Measurements from ENCODE around the gene ISLR. TPM values are rescaled to one million over a fixed set of nuclear protein-coding genes. Genes with fewer than 3 reads are reported as not detected.

ISLR gene
- total RNA-seq, 2 donors from 2014 or later: not detected

DNA sequence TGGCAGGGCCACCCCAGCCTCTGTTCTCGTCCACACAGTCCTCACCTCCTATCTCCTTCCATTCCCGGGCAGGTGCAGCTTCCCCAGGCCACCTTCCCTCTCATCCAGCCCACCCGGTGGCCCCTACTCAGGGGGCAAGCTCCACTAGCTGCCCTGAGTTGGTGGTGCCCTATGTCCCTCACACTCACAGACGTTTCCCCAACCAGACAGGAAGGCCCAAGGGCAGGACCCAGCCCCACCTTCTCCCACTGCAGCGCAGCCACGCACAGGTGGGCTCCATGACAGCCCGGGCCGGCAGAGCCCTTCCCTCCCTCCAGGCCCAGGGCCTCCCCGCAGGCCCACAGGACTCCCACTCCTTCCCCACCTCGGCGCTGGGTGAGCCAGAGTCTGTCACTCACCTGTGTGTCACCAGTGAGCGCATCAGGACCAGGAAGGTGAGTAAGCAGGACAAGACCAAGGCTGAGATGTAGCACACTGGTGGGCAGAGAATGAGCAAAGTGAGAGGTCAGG, 11.1 kb downstream of the ISLR start:
- Mint-ChIP-seq H3K4me3 (no peak overlapping the region), H3K36me3 (no peaks in the 10 kb centered on the region), H3K27me3 (no peaks in the 10 kb centered on the region), H3K9me3 (no peaks in the 10 kb centered on the region), H3K27ac (no peak overlapping the region), H3K4me1 (ENCODE audit: low read depth in 2 of 2) (no peaks in the 10 kb centered on the region)
- DNase-seq (ENCODE audit: low spot score) (no peak), ATAC-seq (peak in 1 of 2 donors; percentile 3)

- no peaks in the 10 kb centered on the region for H3K4me1 Mint-ChIP-seq (ENCODE audit: low read depth in 2 of 2)
- no peak overlapping the region for H3K4me3 Mint-ChIP-seq
- H3K9me3 Mint-ChIP-seq: no peaks in the 10 kb centered on the region
- no peaks in the 10 kb centered on the region for H3K27me3 Mint-ChIP-seq
- DNase-seq (ENCODE audit: low spot score): no peak
- no peaks in the 10 kb centered on the region for H3K36me3 Mint-ChIP-seq
- ATAC-seq: no peak
- H3K27ac Mint-ChIP-seq: no peak overlapping the region
These were observed 12.3 kb downstream of the ISLR start for GRCh38 chr15:74185710-74186348.

DNA sequence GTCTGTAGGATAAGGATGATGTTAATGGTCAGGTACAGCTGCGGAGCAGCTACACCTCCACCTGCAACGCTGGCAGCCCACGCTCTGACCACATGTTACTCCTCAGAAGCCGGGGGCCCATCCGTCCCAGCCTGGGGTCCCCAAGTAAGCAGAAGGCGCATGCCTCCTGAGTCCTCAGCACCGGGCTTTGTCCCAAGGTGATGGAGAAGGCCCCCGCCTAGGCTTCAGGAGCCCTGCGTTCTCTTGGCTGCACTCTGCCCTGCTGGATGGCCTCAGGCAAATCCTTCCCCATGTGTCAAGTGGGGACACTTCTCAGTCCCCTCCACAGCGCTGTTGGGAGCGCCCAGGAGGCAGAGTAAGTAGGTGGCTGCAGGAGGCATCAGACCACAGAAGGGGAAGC, 14.7 kb downstream of the ISLR start:
- H3K36me3 Mint-ChIP-seq: no peaks in the 10 kb centered on the region
- no peaks in the 10 kb centered on the region for H3K9me3 Mint-ChIP-seq
- no peak overlapping the region for H3K4me3 Mint-ChIP-seq
- no peak for DNase-seq (ENCODE audit: low spot score)
- H3K4me1 Mint-ChIP-seq (ENCODE audit: low read depth in 2 of 2): no peaks in the 10 kb centered on the region
- no peak for ATAC-seq
- H3K27me3 Mint-ChIP-seq: peaks cover 0 to 2% of the 10 kb centered on the region in 2 donors
- H3K27ac Mint-ChIP-seq: no peak overlapping the region

DNA sequence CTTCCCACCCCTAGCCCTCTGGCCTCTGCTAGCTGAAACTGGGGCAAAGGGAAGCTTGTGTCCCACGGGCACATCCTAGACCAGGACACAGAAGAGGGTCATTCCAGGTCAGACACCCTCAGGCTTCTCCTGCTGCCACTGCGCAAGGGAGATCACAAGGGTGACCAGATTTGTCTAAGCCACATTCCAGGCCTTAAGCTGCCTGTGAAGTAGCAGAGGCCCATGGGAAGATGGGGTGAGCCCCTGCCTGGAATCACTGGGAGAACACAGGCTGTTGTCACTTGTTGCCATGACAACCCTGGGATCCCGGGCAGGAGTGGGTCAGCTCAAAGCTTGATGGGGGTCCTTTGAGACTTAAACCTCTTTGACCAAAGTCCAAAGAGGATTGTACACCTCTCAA, 18.3 kb downstream of the ISLR start:
- Mint-ChIP-seq H3K27me3 (peaks cover 0 to 2% of the 10 kb centered on the region in 2 donors), H3K27ac (no peak overlapping the region), H3K9me3 (no peaks in the 10 kb centered on the region), H3K4me1 (ENCODE audit: low read depth in 2 of 2) (no peaks in the 10 kb centered on the region), H3K4me3 (no peak overlapping the region), H3K36me3 (no peaks in the 10 kb centered on the region)
- DNase-seq (ENCODE audit: low spot score) (no peak), ATAC-seq (no peak)

DNA sequence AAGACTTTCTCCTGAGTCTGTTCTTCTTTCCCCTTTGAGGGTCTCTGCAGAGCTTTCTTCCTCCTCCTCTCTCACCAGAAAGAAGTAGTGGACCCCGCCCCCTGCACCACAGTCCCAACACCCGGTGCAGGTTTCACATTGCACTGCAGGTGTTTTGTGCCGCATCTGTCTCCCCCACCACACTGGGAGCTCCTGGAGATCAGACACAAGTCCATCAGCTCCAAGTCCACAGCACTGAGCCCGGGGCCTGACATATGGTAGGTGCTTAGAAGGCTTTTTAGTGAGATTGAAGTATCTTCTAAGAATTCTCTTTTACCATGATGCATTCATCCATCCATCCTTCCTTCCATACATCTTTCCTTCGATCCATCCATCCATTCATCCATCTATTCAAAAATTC, 19.2 kb downstream of the ISLR start:
- Mint-ChIP-seq H3K4me1 (ENCODE audit: low read depth in 2 of 2) (no peaks in the 10 kb centered on the region), H3K27me3 (peaks cover 0 to 2% of the 10 kb centered on the region in 2 donors), H3K36me3 (no peaks in the 10 kb centered on the region), H3K27ac (no peak overlapping the region), H3K4me3 (no peak overlapping the region), H3K9me3 (no peaks in the 10 kb centered on the region)
- no peak for DNase-seq (ENCODE audit: low spot score)
- ATAC-seq: no peak

- DNase-seq (ENCODE audit: low spot score) (no peak), ATAC-seq (no peak)
- Mint-ChIP-seq H3K4me1 (ENCODE audit: low read depth in 2 of 2) (no peaks in the 10 kb centered on the region), H3K4me3 (no peak overlapping the region), H3K27me3 (peaks cover 0 to 2% of the 10 kb centered on the region in 2 donors), H3K36me3 (no peaks in the 10 kb centered on the region), H3K9me3 (no peaks in the 10 kb centered on the region), H3K27ac (no peak overlapping the region)
These were observed 19.8 kb downstream of the ISLR start for GRCh38 chr15:74193299-74193718.

- no peak for DNase-seq (ENCODE audit: low spot score)
- Mint-ChIP-seq H3K27ac (no peak overlapping the region), H3K27me3 (peaks cover 0 to 2% of the 10 kb centered on the region in 2 donors), H3K4me1 (ENCODE audit: low read depth in 2 of 2) (no peaks in the 10 kb centered on the region), H3K9me3 (no peaks in the 10 kb centered on the region), H3K4me3 (no peak overlapping the region), H3K36me3 (no peaks in the 10 kb centered on the region)
- ATAC-seq: no peak
These were observed 20.4 kb downstream of the ISLR start for GRCh38 chr15:74193905-74194304.

- no peak for ATAC-seq
These were observed 21.4 kb downstream of the ISLR start for GRCh38 chr15:74194572-74195559.

DNA sequence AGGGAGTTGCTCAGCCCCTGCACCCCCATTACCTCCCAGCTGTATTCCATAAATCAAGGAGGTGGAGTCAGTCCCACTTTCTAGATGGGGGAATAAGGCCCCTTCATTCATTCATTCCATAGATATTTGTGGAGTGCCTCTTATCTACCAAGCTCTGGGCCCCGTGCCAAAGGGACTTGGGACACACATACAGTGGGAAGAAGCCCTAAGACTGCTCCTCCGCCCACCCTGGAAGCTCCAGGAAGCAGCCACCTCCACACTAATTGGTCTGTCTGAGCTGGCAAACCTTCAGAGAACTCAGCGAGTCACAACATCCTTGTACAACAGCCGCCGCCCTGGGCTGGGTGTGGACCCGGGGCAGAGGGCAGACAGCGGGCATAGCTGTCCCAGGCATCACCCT, 22.7 kb downstream of the ISLR start:
- DNase-seq (ENCODE audit: low spot score) (no peak), ATAC-seq (no peak)
- Mint-ChIP-seq H3K27me3 (peaks cover 0 to 2% of the 10 kb centered on the region in 2 donors), H3K27ac (no peak overlapping the region), H3K4me3 (no peak overlapping the region), H3K36me3 (no peaks in the 10 kb centered on the region), H3K4me1 (ENCODE audit: low read depth in 2 of 2) (no peaks in the 10 kb centered on the region), H3K9me3 (no peaks in the 10 kb centered on the region)

More at GRCh38 chr15:74194572-74195559, 21.4 kb downstream of the ISLR start:
- no peak for DNase-seq (ENCODE audit: low spot score)
- Mint-ChIP-seq H3K27me3 (peaks cover 0 to 2% of the 10 kb centered on the region in 2 donors), H3K36me3 (no peaks in the 10 kb centered on the region), H3K27ac (no peak overlapping the region), H3K4me3 (no peak overlapping the region), H3K9me3 (no peaks in the 10 kb centered on the region), H3K4me1 (ENCODE audit: low read depth in 2 of 2) (no peaks in the 10 kb centered on the region)

GRCh38 chr15:74197176-74197965, 23.9 kb downstream of the ISLR start:
- ATAC-seq (no peak), DNase-seq (ENCODE audit: low spot score) (no peak)
- Mint-ChIP-seq H3K4me1 (ENCODE audit: low read depth in 2 of 2) (no peaks in the 10 kb centered on the region), H3K4me3 (no peak overlapping the region), H3K27ac (no peak overlapping the region), H3K36me3 (no peaks in the 10 kb centered on the region), H3K9me3 (no peaks in the 10 kb centered on the region), H3K27me3 (peaks cover 0 to 5% of the 10 kb centered on the region in 2 donors)

DNA sequence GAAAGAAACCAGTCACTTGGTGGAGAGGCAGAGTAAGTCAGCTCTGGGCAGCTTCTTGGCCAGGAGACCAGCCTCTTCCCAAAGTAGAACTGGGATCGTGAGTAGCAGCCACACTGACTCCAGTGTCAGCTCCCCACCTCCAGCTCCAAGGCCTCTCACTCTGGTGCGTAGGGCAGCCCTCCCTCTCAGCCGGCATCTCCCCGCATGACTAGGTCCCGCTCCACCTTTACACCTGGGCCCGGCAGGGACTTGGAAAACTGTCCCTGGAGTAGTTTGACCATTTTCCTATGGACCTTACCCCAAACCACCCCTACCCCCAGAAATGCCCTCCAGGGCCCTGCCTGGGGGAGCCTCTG, 25.8 kb downstream of the ISLR start:
- no peak overlapping the region for H3K4me3 Mint-ChIP-seq
- ATAC-seq: no peak
- no peak for DNase-seq (ENCODE audit: low spot score)
- no peak overlapping the region for H3K27ac Mint-ChIP-seq
- H3K9me3 Mint-ChIP-seq: no peaks in the 10 kb centered on the region
- H3K36me3 Mint-ChIP-seq: no peaks in the 10 kb centered on the region
- peaks cover 0 to 3% of the 10 kb centered on the region in 2 donors for H3K27me3 Mint-ChIP-seq
- no peaks in the 10 kb centered on the region for H3K4me1 Mint-ChIP-seq (ENCODE audit: low read depth in 2 of 2)

DNA sequence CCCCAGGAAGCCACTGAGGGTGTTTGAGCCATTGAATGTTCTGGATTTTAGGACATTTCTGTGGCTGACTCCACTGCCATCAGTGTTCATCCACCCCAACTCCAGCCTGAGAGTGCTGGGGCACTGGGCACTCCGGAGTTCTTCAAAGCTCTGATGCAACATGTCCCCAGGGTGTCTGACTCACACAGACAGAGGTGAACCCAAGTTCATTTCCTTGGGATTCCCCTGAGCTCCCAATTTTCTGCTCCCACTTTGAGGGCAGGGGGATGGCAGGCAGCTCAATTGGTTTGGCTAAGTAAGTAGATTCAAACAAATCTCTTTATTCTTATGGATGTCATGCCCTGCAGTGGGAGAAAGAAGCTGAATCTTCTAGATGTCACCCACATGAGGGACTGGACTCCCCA, 26.9 kb downstream of the ISLR start:
- H3K27me3 Mint-ChIP-seq: peaks cover 0 to 3% of the 10 kb centered on the region in 2 donors
- H3K27ac Mint-ChIP-seq: no peak overlapping the region
- H3K4me1 Mint-ChIP-seq (ENCODE audit: low read depth in 2 of 2): no peaks in the 10 kb centered on the region
- no peak for ATAC-seq
- no peak for DNase-seq (ENCODE audit: low spot score)
- H3K9me3 Mint-ChIP-seq: no peaks in the 10 kb centered on the region
- no peaks in the 10 kb centered on the region for H3K36me3 Mint-ChIP-seq
- no peak overlapping the region for H3K4me3 Mint-ChIP-seq

DNA sequence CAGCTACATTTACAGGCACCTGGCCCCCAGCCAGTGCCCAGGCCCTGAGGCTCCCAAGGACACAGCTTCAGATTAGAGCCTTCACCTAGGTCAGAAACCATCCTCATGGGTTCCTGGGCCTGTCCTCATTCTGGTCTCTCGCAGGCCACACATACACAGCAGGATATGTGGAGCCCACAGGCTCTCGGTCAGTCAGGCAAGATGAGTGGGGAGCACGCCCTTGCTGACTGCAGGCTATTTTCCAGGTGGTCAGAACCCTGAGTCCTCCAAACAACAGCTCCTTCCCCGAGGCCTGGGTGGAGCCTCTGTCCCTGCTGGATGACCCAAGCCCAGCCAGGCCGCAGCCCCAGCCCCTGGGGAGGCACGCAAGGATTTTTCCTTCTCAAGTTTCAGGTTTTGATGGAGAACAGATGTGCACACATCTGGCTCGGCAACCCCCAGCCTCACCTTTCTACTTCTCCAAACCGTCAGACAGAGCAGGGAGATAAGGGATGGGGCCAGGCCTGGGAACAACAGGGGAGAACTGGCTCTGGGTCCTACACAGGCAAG, 27.4 kb downstream of the ISLR start:
- ATAC-seq: no peak
- peaks cover 0 to 3% of the 10 kb centered on the region in 2 donors for H3K27me3 Mint-ChIP-seq
- H3K27ac Mint-ChIP-seq: no peak overlapping the region
- DNase-seq (ENCODE audit: low spot score): no peak
- H3K9me3 Mint-ChIP-seq: no peaks in the 10 kb centered on the region
- no peaks in the 10 kb centered on the region for H3K36me3 Mint-ChIP-seq
- no peak overlapping the region for H3K4me3 Mint-ChIP-seq
- no peaks in the 10 kb centered on the region for H3K4me1 Mint-ChIP-seq (ENCODE audit: low read depth in 2 of 2)
